OCI-LY7 (cell line): ENCODE results near the gene AGAP3.

ENCODE experiments used
- EZH2phosphoT487 ChIP-seq: fragments of 200-600 bp; sonication (generic); IDR thresholded peaks from 2 replicates; pipeline ENCODE4 v1.6.1; 2018; ENCODE audit warnings: low read depth, borderline replicate concordance, mild to moderate bottlenecking, mixed run types, antibody characterized with exemption, low read length, moderate library complexity, mixed read lengths
- TF ChIP-seq, protein P1 (sequence below): fragments of 200-600 bp; sonication (generic); conservative IDR thresholded peaks from 2 replicates; pipeline ENCODE4 v1.5.1; 2014; ENCODE audit warnings: mild to moderate bottlenecking, antibody characterized with exemption, low read length, moderate library complexity, mixed read lengths

DNA sequence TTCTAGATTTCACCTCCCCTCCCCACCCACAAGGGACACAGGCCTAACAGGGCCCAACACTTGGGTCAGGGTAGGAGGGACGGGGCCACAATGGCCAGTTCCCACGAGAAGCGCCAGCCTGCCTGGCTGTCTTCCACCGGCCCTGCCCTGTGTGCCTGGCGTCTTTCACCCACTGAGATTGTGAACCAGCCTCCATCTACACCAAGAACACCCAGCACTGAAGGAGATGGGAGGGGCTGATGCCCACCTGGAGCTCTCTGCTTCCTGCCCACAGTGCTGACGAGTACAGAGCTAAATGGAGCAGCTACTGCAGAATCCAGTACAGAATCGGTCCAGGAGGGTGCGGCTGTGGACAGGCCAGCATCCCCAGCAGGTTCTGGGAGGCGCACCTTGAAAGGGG is 40.3 kb upstream of the AGAP3 start:
- TF ChIP-seq, protein P1, sequence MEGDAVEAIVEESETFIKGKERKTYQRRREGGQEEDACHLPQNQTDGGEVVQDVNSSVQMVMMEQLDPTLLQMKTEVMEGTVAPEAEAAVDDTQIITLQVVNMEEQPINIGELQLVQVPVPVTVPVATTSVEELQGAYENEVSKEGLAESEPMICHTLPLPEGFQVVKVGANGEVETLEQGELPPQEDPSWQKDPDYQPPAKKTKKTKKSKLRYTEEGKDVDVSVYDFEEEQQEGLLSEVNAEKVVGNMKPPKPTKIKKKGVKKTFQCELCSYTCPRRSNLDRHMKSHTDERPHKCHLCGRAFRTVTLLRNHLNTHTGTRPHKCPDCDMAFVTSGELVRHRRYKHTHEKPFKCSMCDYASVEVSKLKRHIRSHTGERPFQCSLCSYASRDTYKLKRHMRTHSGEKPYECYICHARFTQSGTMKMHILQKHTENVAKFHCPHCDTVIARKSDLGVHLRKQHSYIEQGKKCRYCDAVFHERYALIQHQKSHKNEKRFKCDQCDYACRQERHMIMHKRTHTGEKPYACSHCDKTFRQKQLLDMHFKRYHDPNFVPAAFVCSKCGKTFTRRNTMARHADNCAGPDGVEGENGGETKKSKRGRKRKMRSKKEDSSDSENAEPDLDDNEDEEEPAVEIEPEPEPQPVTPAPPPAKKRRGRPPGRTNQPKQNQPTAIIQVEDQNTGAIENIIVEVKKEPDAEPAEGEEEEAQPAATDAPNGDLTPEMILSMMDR = no peak
- TF ChIP-seq EZH2phosphoT487 = no peak
